Heart left ventricle (tissue), 16 donors: ENCODE measurements around the gene PCCA. TPM values are rescaled to one million over a fixed set of nuclear protein-coding genes. Genes with fewer than 3 reads are reported as not detected.

Source experiments
- ATAC-seq, 4 donors: fragments of 200-7000 bp; cut with Tn5 transposase; one replicate each; pipeline ENCODE4 v1.9.1; 2020 to 2022; ENCODE audit warnings: moderate library complexity in 4 of 4, mild to moderate bottlenecking in 3 of 4, moderate number of reproducible peaks in 1 of 4
- DNase-seq, 5 donors: peaks; one replicate each; pipeline ENCODE4 v3.0.0-alpha.2; 2020
- H3K27ac ChIP-seq, 12 donors: fragments of 200-600 bp; sonication (generic) in 4 of 12; one replicate each; pipeline versions ENCODE4 v1.5.0 to v1.8.0; 2016 to 2022; ENCODE audit warnings: mild to moderate bottlenecking in 2 of 12
- H3K27me3 ChIP-seq, 9 donors: fragments of 200-600 bp; sonication (generic) in 2 of 9; one replicate each; pipeline versions ENCODE4 v1.5.1 to v1.8.0; 2016 to 2022; ENCODE audit warnings: mild to moderate bottlenecking in 3 of 9
- H3K36me3 ChIP-seq, 9 donors: fragments of 200-600 bp; sonication (generic) in 2 of 9; one replicate each; pipeline versions ENCODE4 v1.5.0 to v1.8.0; 2018 to 2022; ENCODE audit warnings: mild to moderate bottlenecking in 2 of 9
- H3K4me1 ChIP-seq, 12 donors: fragments of 200-600 bp; sonication (generic) in 4 of 12; one replicate each; pipeline versions ENCODE4 v1.5.0 to v1.8.0; 2016 to 2022; ENCODE audit warnings: mild to moderate bottlenecking in 3 of 12
- H3K4me3 ChIP-seq, 12 donors: fragments of 200-600 bp; sonication (generic) in 4 of 12; one replicate each; pipeline versions ENCODE4 v1.5.0 to v1.8.0; 2017 to 2022; ENCODE audit warnings: mild to moderate bottlenecking in 9 of 12, moderate library complexity in 4 of 12
- H3K9me3 ChIP-seq, 12 donors: fragments of 200-600 bp; sonication (generic) in 4 of 12; one replicate each; pipeline versions ENCODE4 v1.5.0 to v1.8.0; 2016 to 2022; ENCODE audit warnings: mild to moderate bottlenecking in 1 of 12
- CTCF ChIP-seq, 12 donors: fragments of 200-600 bp; sonication (generic) in 4 of 12; IDR thresholded peaks; one replicate each; pipeline versions ENCODE4 v1.5.0 to v1.8.0; 2018 to 2022; ENCODE audit warnings: antibody characterized with exemption in 12 of 12, mild to moderate bottlenecking in 5 of 12
- POLR2A ChIP-seq, 2 donors: fragments of 450-650 bp; IDR thresholded peaks; one replicate each; pipeline ENCODE4 v1.6.1; 2017; ENCODE audit warnings: antibody characterized with exemption in 2 of 2, mild to moderate bottlenecking in 2 of 2, moderate library complexity in 2 of 2
- WGBS, 4 donors: extraction: QIAGEN DNeasy Blood & Tissue Kit in 2 of 4; methylation state at CpG; one replicate each; pipeline versions ENCODE4 v1.1.5 to v1.1.7; 2013 to 2018; 5-methylcytosine and 5-hydroxymethylcytosine counted together
- intact Hi-C, 10 donors: fragments of 100-400 bp; cut with DNase I; formaldehyde crosslinking; loops; one replicate each; pipeline versions ENCODE4 v1.11.1 to v1.14.2; 2022
- polyA plus RNA-seq, 2 donors: library from polyadenylated mRNA; stranded (reverse); fragments of 200-250 nt; gene quantifications; one replicate each; pipeline ENCODE4 v1.2.3, GENCODE V29; 2013
- total RNA-seq, 9 donors: library from RNA; depleted of rRNA in 2 of 9; stranded (reverse); fragments of >200 nt in 2 of 9; fragmentation: NEBNext Ultra II Directional in 3 of 9; extraction: Animal tissue kit (Norgen Biotek cat#: 25700) in 3 of 9; gene quantifications; one replicate each; pipeline versions ENCODE4 v1.1.0 to v1.2.4, GENCODE V29; 2016 to 2023
- donor health status: ischemic (EF 13 %, LVEDD 7.1; RV severe dilation, severe dysfunction).
- donor health status: healthy with polysubstance abuse.
- donor health status: DM: no; HTN: yes; CAD: no.
- donor health status: DM: no; HTN: no; CAD: no.
- donor health status: ischemic (EF 25% LVEDD 6.9; RV normal size, moderate dysfunction).
- donor health status: ischemic (EF 25% LVEDD 5.7; RV mildly dilated, moderate dysfunction).
- donor health status: healthy.
- donor health status: DM: yes; HTN: yes; CAD: no.
- donor health status: ischemic (EF 35%, LVEDD 5.7; RV mildly dilated, moderate dysfunction).
- donor health status: nonischemic (EF 11% LVEDD 7.7; RV severe dilation, severe dysfunction).
- donor health status: DM: yes; HTN: yes; CAD: no.
- donor health status: PGD.
- donor health status: ischemic (EF 29% LVEDD 5.4; RV normal size, mild dysfunction).
- donor health status: nonischemic (EF 23%, LVEDD 6.1; RV moderate dilation, normal function).

The PCCA gene
- total and polyA plus RNA-seq, 11 donors, result 25.6 to 67.0 (median 40.9) TPM

- H3K27me3 ChIP-seq, result no peaks in the 10 kb centered on the region
- peaks cover 0 to 7% (median 0%) of the 10 kb centered on the region in 12 donors for H3K4me1 ChIP-seq
- no peak for TF ChIP-seq CTCF (IDR thresholded peaks at IDR 0.05)
- no peak for TF ChIP-seq POLR2A (IDR thresholded peaks at IDR 0.05)
- H3K36me3 ChIP-seq, result no peaks in the 10 kb centered on the region
- DNase-seq, result no peak
- WGBS, 4 donors, result 66 to 73% (median 70%) methylated on average over 2 of the region's 2 CpGs
- ATAC-seq, result no peak
- intact Hi-C loops, result no loop called here
- no peak overlapping the region for H3K27ac ChIP-seq
- no peak overlapping the region for H3K4me3 ChIP-seq
- no peaks in the 10 kb centered on the region for H3K9me3 ChIP-seq
Observed at GRCh38 chr13:100502446-100502845, 413.6 kb downstream of the PCCA start.

GRCh38 chr13:100503622-100504021, 414.7 kb downstream of the PCCA start:
- H3K4me1 ChIP-seq, result peaks cover 0 to 5% (median 0%) of the 10 kb centered on the region in 12 donors
- no peak for TF ChIP-seq CTCF (IDR thresholded peaks at IDR 0.05)
- no peak for TF ChIP-seq POLR2A (IDR thresholded peaks at IDR 0.05)
- DNase-seq, result no peak
- no peak for ATAC-seq
- H3K27ac ChIP-seq, result no peak overlapping the region
- H3K36me3 ChIP-seq, result no peaks in the 10 kb centered on the region
- WGBS, 4 donors, result 94 to 99% (median 98%) methylated on average over 3 of the region's 3 CpGs
- H3K4me3 ChIP-seq, result no peak overlapping the region
- intact Hi-C loops, result no loop called here
- no peaks in the 10 kb centered on the region for H3K27me3 ChIP-seq
- H3K9me3 ChIP-seq, result no peaks in the 10 kb centered on the region

GRCh38 chr13:100506154-100506553, 417.3 kb downstream of the PCCA start:
- intact Hi-C loops, result no loop called here
- WGBS, 4 donors, result 89 to 95% (median 91%) methylated on average over 15 of the region's 15 CpGs
- no peak for ATAC-seq

More at GRCh38 chr13:100506154-100506553, 417.3 kb downstream of the PCCA start:
- TF ChIP-seq CTCF (IDR thresholded peaks at IDR 0.05), result no peak
- TF ChIP-seq POLR2A (IDR thresholded peaks at IDR 0.05), result no peak
- Histone ChIP-seq H3K4me1 (peaks cover 0 to 12% (median 0%) of the 10 kb centered on the region in 12 donors), H3K9me3 (no peaks in the 10 kb centered on the region), H3K36me3 (no peaks in the 10 kb centered on the region), H3K27me3 (no peaks in the 10 kb centered on the region), H3K4me3 (no peak overlapping the region), H3K27ac (no peak overlapping the region)
- DNase-seq, result no peak
